DND-41 (cell line): Measurements from ENCODE around the gene MFGE8.

Experiments used
- EZH2 ChIP-seq: IDR thresholded peaks from 3 replicates; pipeline ENCODE4 v1.6.1; 2012; ENCODE audit warnings: borderline replicate concordance, low read depth, mild to moderate bottlenecking, moderate library complexity, low read length, inconsistent platforms; ENCODE audit not compliant: severe bottlenecking
- TF ChIP-seq, protein P1 (sequence below): IDR thresholded peaks from 2 replicates; pipeline ENCODE4 v1.5.1; 2012; ENCODE audit warnings: borderline replicate concordance, low read length, moderate library complexity, mild to moderate bottlenecking; ENCODE audit not compliant: poor library complexity, severe bottlenecking; ENCODE audit errors: extremely low read depth

- TF ChIP-seq, protein P1, sequence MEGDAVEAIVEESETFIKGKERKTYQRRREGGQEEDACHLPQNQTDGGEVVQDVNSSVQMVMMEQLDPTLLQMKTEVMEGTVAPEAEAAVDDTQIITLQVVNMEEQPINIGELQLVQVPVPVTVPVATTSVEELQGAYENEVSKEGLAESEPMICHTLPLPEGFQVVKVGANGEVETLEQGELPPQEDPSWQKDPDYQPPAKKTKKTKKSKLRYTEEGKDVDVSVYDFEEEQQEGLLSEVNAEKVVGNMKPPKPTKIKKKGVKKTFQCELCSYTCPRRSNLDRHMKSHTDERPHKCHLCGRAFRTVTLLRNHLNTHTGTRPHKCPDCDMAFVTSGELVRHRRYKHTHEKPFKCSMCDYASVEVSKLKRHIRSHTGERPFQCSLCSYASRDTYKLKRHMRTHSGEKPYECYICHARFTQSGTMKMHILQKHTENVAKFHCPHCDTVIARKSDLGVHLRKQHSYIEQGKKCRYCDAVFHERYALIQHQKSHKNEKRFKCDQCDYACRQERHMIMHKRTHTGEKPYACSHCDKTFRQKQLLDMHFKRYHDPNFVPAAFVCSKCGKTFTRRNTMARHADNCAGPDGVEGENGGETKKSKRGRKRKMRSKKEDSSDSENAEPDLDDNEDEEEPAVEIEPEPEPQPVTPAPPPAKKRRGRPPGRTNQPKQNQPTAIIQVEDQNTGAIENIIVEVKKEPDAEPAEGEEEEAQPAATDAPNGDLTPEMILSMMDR, result no peak
- no peak for TF ChIP-seq EZH2
Observed at GRCh38 chr15:88897142-88897455, 16.1 kb downstream of the MFGE8 start.
